WTC11 (cell line): ENCODE results near the gene AKTIP. TPM values are rescaled to one million over a fixed set of nuclear protein-coding genes. Genes with fewer than 3 reads are reported as not detected.

Source experiments
- ATAC-seq: fragments of 200-7000 bp; cut with Tn5 transposase; 2 replicates; pipeline ENCODE4 v1.10.0; 2021; ENCODE audit warnings: mild to moderate bottlenecking, moderate library complexity
- Bru-seq: library from RNA; stranded (reverse); fragments of 400-500 nt; gene quantifications from one replicate; lab custom pipeline; 2021; lab: Mats Ljungman, UMichigan
- CTCF ChIA-PET: fragments of 300-600 bp; sonication (Branson Sonifier 250); formaldehyde crosslinking; loops from one replicate; lab custom pipeline; 2021; ENCODE audit warnings: antibody characterized with exemption; lab: Charles Lee
- POLR2A ChIA-PET: fragments of 350-600 bp; sonication (Branson Sonifier 250); formaldehyde crosslinking; loops from one replicate; lab custom pipeline; 2021; ENCODE audit warnings: antibody characterized with exemption; lab: Charles Lee
- DNase-seq: peaks from one replicate; pipeline ENCODE4 v3.0.0; 2021; ENCODE audit warnings: low spot score
- H3K27ac Mint-ChIP-seq: 2 replicates; pipeline ENCODE4 v1.8.0; 2021; ENCODE audit warnings: mixed read lengths
- H3K27me3 Mint-ChIP-seq: 2 replicates; pipeline ENCODE4 v1.8.0; 2021; ENCODE audit warnings: low read depth, mild to moderate bottlenecking, moderate library complexity, mixed read lengths
- H3K36me3 Mint-ChIP-seq: 2 replicates; pipeline ENCODE4 v1.8.0; 2021; ENCODE audit warnings: mixed read lengths
- H3K4me1 Mint-ChIP-seq: 2 replicates; pipeline ENCODE4 v1.8.0; 2022; ENCODE audit warnings: mixed read lengths
- H3K4me3 Mint-ChIP-seq: 2 replicates; pipeline ENCODE4 v1.8.0; 2021; ENCODE audit warnings: mild to moderate bottlenecking, moderate library complexity, mixed read lengths
- H3K9me3 Mint-ChIP-seq: 2 replicates; pipeline ENCODE4 v1.8.0; 2021; ENCODE audit warnings: mixed read lengths
- GABPB1 ChIP-seq: sonication (generic); formaldehyde crosslinking; IDR thresholded peaks from 2 replicates; pipeline ENCODE4 v1.8.1; 2023; ENCODE audit warnings: mild to moderate bottlenecking, missing genetic modification reagents
- GRHL2 ChIP-seq: fragments of 250-450 bp; sonication (Bioruptor Pico); IDR thresholded peaks from 2 replicates; pipeline ENCODE4 v1.8.0; 2022; ENCODE audit warnings: mild to moderate bottlenecking, moderate library complexity; ENCODE audit not compliant: insufficient replicate concordance, severe bottlenecking
- KAT7 ChIP-seq: sonication (generic); formaldehyde crosslinking; IDR thresholded peaks from 2 replicates; pipeline ENCODE4 v1.8.1; 2023; ENCODE audit warnings: missing genetic modification reagents, mild to moderate bottlenecking, borderline replicate concordance
- NFATC4 ChIP-seq: fragments of 250-450 bp; sonication (Bioruptor Pico); IDR thresholded peaks from 2 replicates; pipeline ENCODE4 v1.9.0; 2021; ENCODE audit warnings: mild to moderate bottlenecking
- NFYB ChIP-seq: sonication (generic); formaldehyde crosslinking; conservative IDR thresholded peaks from 2 replicates; pipeline ENCODE4 v1.8.0; 2022; ENCODE audit warnings: low read depth, missing genetic modification reagents
- NR3C1 ChIP-seq: sonication (generic); formaldehyde crosslinking; conservative IDR thresholded peaks from 2 replicates; pipeline ENCODE4 v1.8.1; 2023; ENCODE audit warnings: low read depth, mild to moderate bottlenecking, missing genetic modification reagents
- PRRX2 ChIP-seq: fragments of 250-450 bp; sonication (Bioruptor Pico); IDR thresholded peaks from 2 replicates; pipeline ENCODE4 v1.8.0; 2021; ENCODE audit warnings: mild to moderate bottlenecking
- RORB ChIP-seq: fragments of 250-450 bp; sonication (Bioruptor Pico); IDR thresholded peaks from 2 replicates; pipeline ENCODE4 v1.9.0; 2021; ENCODE audit warnings: mild to moderate bottlenecking
- SMAD3 ChIP-seq: sonication (generic); formaldehyde crosslinking; IDR thresholded peaks from 2 replicates; pipeline ENCODE4 v1.8.0; 2022; ENCODE audit warnings: missing genetic modification reagents, mild to moderate bottlenecking, borderline replicate concordance
- SOX15 ChIP-seq: fragments of 250-450 bp; sonication (Bioruptor Pico); IDR thresholded peaks from 2 replicates; pipeline ENCODE4 v1.9.0; 2021; ENCODE audit warnings: mild to moderate bottlenecking
- TEAD1 ChIP-seq: sonication (generic); formaldehyde crosslinking; IDR thresholded peaks from 2 replicates; pipeline ENCODE4 v1.8.0; 2022; ENCODE audit warnings: mild to moderate bottlenecking, missing genetic modification reagents
- TEAD4 ChIP-seq: sonication (generic); formaldehyde crosslinking; IDR thresholded peaks from 2 replicates; pipeline ENCODE4 v1.8.0; 2022; ENCODE audit warnings: mild to moderate bottlenecking, missing genetic modification reagents
- ZNF396 ChIP-seq: fragments of 250-450 bp; sonication (Bioruptor Pico); IDR thresholded peaks from 2 replicates; pipeline ENCODE4 v1.8.0; 2021; ENCODE audit warnings: mild to moderate bottlenecking, moderate library complexity, borderline replicate concordance
- ZNF423 ChIP-seq: fragments of 250-450 bp; sonication (Bioruptor Pico); IDR thresholded peaks from 2 replicates; pipeline ENCODE4 v2.1.2; 2022; ENCODE audit warnings: mild to moderate bottlenecking, moderate library complexity
- long read RNA-seq, 3 experiments: library from RNA in 1 of 3; library from capped mRNA in 1 of 3; library from polyadenylated mRNA in 1 of 3; unstranded in 2 of 3; stranded (forward) in 1 of 3; transcript quantifications; one replicate each; pipeline ENCODE4 v2.0.0, GENCODE V29; 2021
- total RNA-seq: library from RNA; stranded (reverse); gene quantifications from 3 replicates; pipeline ENCODE4 v1.2.3, GENCODE V29; 2021
- TF ChIP-seq, protein P1 (sequence below): sonication (generic); formaldehyde crosslinking; IDR thresholded peaks from 2 replicates; pipeline ENCODE4 v1.8.0; 2022; ENCODE audit warnings: missing genetic modification reagents
- TF ChIP-seq, protein P2 (sequence below): sonication (generic); formaldehyde crosslinking; IDR thresholded peaks from 2 replicates; pipeline ENCODE4 v1.8.1; 2023; ENCODE audit warnings: mild to moderate bottlenecking, missing genetic modification reagents, borderline replicate concordance
- TF ChIP-seq, protein P3 (sequence below): fragments of 250-450 bp; sonication (Bioruptor Pico); IDR thresholded peaks from 2 replicates; pipeline ENCODE4 v1.8.0; 2021; ENCODE audit warnings: mild to moderate bottlenecking
- TF ChIP-seq, protein P4 (sequence below): sonication (generic); formaldehyde crosslinking; IDR thresholded peaks from 2 replicates; pipeline ENCODE4 v1.8.1; 2023; ENCODE audit warnings: mild to moderate bottlenecking, missing genetic modification reagents
- TF ChIP-seq, protein P5 (sequence below): sonication (generic); formaldehyde crosslinking; IDR thresholded peaks from 2 replicates; pipeline ENCODE4 v1.8.1; 2022; ENCODE audit warnings: mild to moderate bottlenecking, missing genetic modification reagents, moderate library complexity, borderline replicate concordance
- TF ChIP-seq, protein P6 (sequence below): sonication (generic); formaldehyde crosslinking; IDR thresholded peaks from 2 replicates; pipeline ENCODE4 v1.8.0; 2022; ENCODE audit warnings: mild to moderate bottlenecking, missing genetic modification reagents
- TF ChIP-seq, protein P7 (sequence below): sonication (generic); formaldehyde crosslinking; IDR thresholded peaks from 2 replicates; pipeline ENCODE4 v1.8.0; 2022; ENCODE audit warnings: mild to moderate bottlenecking, missing genetic modification reagents

Gene AKTIP
- 19.9 TPM in 3 replicates for total RNA-seq
- percentile 76 among the genes with signal in this experiment for Bru-seq, nascent RNA
- long read RNA-seq, experiment 1, transcript AKTIP-202 (10 exons, 2,426 nt): major isoform, 12 of 66 reads
- long read RNA-seq, experiment 1, partial matches to known transcripts: 6 of 66 reads
- long read RNA-seq, experiment 1, other reads (novel, unspliced or antisense): 48 of 66 reads
- long read RNA-seq, experiment 2, partial matches to known transcripts: 4 of 27 reads
- long read RNA-seq, experiment 2, other reads (novel, unspliced or antisense): 20 of 27 reads
- long read RNA-seq, experiment 3, transcript AKTIP-202 (10 exons, 2,426 nt): major isoform, 14 of 42 reads
- long read RNA-seq, experiment 3, partial matches to known transcripts: 0 of 42 reads
- long read RNA-seq, experiment 3, other reads (novel, unspliced or antisense): 27 of 42 reads

DNA sequence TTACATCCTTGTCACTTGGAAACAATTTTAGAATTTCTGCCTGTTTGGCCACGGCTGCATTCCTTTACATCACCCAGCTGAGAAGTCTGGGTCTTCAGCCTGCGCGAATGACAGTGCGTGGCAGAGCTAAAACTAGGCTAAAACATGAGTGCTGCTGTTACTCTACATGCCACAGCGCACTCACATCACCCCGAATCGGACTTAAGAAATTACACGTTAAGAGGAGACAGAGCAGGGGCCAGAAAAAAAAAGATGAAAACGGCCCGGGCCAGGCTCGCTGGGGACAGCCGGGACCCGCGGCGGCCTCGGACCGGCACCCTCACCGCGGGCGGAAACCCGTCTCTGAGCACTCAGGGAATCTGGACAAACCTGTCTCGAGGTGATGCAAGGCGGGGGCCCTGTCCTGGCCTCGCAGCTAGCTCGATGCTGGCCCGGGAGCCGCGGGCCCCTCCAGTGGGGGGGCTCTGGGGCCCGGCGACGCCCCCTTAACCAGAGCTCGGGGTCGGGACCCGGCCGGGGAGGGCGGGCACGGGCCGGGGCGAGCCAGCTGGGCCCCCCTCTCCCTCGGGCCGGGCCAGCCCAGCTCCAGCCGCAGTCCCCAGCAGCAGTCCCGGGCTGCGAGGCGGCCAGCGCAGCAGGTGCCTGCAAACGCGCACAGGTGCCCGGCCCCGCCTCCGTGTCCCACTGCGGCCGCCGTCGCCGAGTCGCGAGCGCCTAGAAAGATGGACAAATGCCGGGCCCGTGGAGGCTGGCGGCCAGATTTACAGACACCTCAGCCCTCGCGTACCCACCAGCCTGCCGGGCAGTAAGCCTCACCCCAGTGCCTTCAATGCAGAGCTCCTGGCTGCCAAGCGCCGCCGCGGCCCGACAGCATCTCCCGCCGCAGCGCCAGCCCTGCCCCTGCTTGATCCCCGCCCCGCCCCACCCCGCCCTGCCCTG is at the start of gene AKTIP:
Gene AKTIP, minus strand, starts transcription at position 879 of the 939 bp plus-strand sequence. CDS start 2,950 bp downstream, outside the sequence.
- ChIA-PET CTCF (interaction anchor here (0.6 to 1.5 kb wide), 2 partner anchors 46 to 48 kb away, joined by 3 to 7 read pairs; no protein-coding TSS in a partner anchor), POLR2A (interaction anchor here (0.6 kb wide), 1 partner anchor 358 kb away, joined by 3 read pairs; no protein-coding TSS in a partner anchor)
- DNase-seq: peak; percentile 67
- peak; percentile 12 for ATAC-seq
- Mint-ChIP-seq H3K27ac (peak within 1 kb of the TSS; percentile 98), H3K4me3 (peak within 1 kb of the TSS; percentile 99), H3K4me1 (peaks cover 30% of the 10 kb centered on the region), H3K9me3 (peaks cover 3% of the 10 kb centered on the region; the same call in 1 of the 2 replicates), H3K36me3 (peaks cover 7% of the 10 kb centered on the region), H3K27me3 (no peaks in the 10 kb centered on the region)
- TF ChIP-seq NR3C1 (no peak), ZNF423 (CRISPR knock-in tag) (no peak), TEAD1 (0 out of 2 replicates have a peak, but pooled peaks have one; percentile 61), TEAD4 (CRISPR knock-in tag) (0 out of 2 replicates have a peak, but pooled peaks have one; percentile 17), PRRX2 (CRISPR knock-in tag) (no peak), ZNF396 (CRISPR knock-in tag) (no peak), RORB (CRISPR knock-in tag) (no peak), GABPB1 (CRISPR knock-in tag) (no peak; the same call in 1 of the 2 replicates), SMAD3 (CRISPR knock-in tag) (no peak), SOX15 (CRISPR knock-in tag) (no peak), NFYB (no peak), GRHL2 (CRISPR knock-in tag) (no peak), KAT7 (CRISPR knock-in tag) (no peak), NFATC4 (CRISPR knock-in tag) (no peak)
- TF ChIP-seq, protein P1, sequence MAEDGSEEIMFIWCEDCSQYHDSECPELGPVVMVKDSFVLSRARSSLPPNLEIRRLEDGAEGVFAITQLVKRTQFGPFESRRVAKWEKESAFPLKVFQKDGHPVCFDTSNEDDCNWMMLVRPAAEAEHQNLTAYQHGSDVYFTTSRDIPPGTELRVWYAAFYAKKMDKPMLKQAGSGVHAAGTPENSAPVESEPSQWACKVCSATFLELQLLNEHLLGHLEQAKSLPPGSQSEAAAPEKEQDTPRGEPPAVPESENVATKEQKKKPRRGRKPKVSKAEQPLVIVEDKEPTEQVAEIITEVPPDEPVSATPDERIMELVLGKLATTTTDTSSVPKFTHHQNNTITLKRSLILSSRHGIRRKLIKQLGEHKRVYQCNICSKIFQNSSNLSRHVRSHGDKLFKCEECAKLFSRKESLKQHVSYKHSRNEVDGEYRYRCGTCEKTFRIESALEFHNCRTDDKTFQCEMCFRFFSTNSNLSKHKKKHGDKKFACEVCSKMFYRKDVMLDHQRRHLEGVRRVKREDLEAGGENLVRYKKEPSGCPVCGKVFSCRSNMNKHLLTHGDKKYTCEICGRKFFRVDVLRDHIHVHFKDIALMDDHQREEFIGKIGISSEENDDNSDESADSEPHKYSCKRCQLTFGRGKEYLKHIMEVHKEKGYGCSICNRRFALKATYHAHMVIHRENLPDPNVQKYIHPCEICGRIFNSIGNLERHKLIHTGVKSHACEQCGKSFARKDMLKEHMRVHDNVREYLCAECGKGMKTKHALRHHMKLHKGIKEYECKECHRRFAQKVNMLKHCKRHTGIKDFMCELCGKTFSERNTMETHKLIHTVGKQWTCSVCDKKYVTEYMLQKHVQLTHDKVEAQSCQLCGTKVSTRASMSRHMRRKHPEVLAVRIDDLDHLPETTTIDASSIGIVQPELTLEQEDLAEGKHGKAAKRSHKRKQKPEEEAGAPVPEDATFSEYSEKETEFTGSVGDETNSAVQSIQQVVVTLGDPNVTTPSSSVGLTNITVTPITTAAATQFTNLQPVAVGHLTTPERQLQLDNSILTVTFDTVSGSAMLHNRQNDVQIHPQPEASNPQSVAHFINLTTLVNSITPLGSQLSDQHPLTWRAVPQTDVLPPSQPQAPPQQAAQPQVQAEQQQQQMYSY: no peak
- TF ChIP-seq, protein P2, sequence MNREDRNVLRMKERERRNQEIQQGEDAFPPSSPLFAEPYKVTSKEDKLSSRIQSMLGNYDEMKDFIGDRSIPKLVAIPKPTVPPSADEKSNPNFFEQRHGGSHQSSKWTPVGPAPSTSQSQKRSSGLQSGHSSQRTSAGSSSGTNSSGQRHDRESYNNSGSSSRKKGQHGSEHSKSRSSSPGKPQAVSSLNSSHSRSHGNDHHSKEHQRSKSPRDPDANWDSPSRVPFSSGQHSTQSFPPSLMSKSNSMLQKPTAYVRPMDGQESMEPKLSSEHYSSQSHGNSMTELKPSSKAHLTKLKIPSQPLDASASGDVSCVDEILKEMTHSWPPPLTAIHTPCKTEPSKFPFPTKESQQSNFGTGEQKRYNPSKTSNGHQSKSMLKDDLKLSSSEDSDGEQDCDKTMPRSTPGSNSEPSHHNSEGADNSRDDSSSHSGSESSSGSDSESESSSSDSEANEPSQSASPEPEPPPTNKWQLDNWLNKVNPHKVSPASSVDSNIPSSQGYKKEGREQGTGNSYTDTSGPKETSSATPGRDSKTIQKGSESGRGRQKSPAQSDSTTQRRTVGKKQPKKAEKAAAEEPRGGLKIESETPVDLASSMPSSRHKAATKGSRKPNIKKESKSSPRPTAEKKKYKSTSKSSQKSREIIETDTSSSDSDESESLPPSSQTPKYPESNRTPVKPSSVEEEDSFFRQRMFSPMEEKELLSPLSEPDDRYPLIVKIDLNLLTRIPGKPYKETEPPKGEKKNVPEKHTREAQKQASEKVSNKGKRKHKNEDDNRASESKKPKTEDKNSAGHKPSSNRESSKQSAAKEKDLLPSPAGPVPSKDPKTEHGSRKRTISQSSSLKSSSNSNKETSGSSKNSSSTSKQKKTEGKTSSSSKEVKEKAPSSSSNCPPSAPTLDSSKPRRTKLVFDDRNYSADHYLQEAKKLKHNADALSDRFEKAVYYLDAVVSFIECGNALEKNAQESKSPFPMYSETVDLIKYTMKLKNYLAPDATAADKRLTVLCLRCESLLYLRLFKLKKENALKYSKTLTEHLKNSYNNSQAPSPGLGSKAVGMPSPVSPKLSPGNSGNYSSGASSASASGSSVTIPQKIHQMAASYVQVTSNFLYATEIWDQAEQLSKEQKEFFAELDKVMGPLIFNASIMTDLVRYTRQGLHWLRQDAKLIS (CRISPR knock-in tag): no peak
- TF ChIP-seq, protein P3, sequence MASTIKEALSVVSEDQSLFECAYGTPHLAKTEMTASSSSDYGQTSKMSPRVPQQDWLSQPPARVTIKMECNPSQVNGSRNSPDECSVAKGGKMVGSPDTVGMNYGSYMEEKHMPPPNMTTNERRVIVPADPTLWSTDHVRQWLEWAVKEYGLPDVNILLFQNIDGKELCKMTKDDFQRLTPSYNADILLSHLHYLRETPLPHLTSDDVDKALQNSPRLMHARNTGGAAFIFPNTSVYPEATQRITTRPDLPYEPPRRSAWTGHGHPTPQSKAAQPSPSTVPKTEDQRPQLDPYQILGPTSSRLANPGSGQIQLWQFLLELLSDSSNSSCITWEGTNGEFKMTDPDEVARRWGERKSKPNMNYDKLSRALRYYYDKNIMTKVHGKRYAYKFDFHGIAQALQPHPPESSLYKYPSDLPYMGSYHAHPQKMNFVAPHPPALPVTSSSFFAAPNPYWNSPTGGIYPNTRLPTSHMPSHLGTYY (CRISPR knock-in tag): no peak
- TF ChIP-seq, protein P4, sequence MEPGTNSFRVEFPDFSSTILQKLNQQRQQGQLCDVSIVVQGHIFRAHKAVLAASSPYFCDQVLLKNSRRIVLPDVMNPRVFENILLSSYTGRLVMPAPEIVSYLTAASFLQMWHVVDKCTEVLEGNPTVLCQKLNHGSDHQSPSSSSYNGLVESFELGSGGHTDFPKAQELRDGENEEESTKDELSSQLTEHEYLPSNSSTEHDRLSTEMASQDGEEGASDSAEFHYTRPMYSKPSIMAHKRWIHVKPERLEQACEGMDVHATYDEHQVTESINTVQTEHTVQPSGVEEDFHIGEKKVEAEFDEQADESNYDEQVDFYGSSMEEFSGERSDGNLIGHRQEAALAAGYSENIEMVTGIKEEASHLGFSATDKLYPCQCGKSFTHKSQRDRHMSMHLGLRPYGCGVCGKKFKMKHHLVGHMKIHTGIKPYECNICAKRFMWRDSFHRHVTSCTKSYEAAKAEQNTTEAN (CRISPR knock-in tag): no peak
- TF ChIP-seq, protein P5, sequence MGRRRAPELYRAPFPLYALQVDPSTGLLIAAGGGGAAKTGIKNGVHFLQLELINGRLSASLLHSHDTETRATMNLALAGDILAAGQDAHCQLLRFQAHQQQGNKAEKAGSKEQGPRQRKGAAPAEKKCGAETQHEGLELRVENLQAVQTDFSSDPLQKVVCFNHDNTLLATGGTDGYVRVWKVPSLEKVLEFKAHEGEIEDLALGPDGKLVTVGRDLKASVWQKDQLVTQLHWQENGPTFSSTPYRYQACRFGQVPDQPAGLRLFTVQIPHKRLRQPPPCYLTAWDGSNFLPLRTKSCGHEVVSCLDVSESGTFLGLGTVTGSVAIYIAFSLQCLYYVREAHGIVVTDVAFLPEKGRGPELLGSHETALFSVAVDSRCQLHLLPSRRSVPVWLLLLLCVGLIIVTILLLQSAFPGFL (CRISPR knock-in tag): no peak
- TF ChIP-seq, protein P6, sequence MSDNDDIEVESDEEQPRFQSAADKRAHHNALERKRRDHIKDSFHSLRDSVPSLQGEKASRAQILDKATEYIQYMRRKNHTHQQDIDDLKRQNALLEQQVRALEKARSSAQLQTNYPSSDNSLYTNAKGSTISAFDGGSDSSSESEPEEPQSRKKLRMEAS (CRISPR knock-in tag): no peak; the same call in 1 of the 2 replicates
- TF ChIP-seq, protein P7, sequence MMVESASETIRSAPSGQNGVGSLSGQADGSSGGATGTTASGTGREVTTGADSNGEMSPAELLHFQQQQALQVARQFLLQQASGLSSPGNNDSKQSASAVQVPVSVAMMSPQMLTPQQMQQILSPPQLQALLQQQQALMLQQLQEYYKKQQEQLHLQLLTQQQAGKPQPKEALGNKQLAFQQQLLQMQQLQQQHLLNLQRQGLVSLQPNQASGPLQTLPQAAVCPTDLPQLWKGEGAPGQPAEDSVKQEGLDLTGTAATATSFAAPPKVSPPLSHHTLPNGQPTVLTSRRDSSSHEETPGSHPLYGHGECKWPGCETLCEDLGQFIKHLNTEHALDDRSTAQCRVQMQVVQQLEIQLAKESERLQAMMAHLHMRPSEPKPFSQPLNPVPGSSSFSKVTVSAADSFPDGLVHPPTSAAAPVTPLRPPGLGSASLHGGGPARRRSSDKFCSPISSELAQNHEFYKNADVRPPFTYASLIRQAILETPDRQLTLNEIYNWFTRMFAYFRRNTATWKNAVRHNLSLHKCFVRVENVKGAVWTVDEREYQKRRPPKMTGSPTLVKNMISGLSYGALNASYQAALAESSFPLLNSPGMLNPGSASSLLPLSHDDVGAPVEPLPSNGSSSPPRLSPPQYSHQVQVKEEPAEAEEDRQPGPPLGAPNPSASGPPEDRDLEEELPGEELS (CRISPR knock-in tag): no peak
